Stimulated activated CD8-positive, alpha-beta memory T cell treated with anti-CD3 and anti-CD28 coated beads, Interleukin-4, amount 100 ng/mL, for 4 hours (primary cell): ENCODE results near the gene TSPAN9.

Experiments
- DNase-seq, 2 donors: peaks; one replicate each; pipeline ENCODE4 v3.0.0-alpha.2; 2020; ENCODE audit warnings: low read depth in 2 of 2, low spot score in 1 of 2

Gene TSPAN9

DNA sequence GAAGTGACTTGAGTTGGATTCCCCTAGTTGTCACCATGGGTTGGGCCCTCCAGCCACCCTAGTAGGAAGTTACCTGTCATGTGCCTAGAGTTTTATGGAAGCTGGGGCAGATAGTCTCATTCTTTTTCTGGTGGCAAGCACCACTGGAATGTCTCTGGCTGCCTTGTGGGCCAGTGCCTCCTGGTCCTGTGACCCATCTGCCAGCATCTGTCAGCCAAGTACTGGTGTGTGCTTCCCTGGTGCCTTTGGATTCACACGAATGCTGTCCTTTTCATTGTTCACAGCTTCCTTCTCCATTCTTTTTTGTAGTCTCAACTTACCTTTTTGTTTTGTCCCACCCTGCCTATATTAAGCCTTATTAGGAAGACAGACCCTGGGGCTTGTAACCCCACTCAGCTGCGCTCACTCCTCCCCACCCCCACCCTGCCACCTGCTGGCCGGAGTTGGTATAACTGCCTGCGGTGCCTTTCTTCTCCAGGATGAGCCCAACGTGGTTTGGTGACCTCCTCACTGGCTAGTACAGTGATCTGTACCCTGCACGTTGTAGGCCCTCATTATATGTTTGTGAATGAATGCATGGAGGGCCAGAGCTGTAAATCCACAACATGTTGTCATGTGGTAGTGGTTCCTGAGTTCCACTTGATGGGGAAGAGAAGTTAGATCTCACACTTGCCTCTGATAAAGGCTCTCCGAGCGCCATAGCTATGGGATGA, 125.7 kb downstream of the TSPAN9 start:
- peak in 1 of 2 donors; percentile 22 for DNase-seq

DNA sequence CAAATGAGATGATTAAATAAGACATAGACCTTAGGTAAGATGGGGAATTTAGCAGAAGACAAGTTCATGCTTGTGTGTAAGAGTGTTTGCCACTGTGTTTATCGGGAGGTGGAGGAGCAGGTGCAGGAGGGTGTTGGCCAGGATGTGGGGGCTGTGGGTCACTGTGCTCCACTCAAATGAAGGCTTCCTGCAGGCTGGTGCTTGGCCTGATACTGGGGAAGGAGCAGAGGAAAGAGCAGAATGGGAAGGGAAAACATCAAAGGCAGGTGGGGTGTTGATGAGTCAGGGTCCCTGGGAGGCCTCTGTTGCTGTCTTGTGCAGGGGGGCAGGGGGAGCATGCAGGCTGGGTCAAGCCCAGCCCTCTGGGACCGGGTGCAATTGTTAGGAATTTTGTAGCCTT, 126.5 kb downstream of the TSPAN9 start:
- no peak for DNase-seq

- no peak for DNase-seq
Observed at GRCh38 chr12:3204143-3204542, 127.0 kb downstream of the TSPAN9 start.

GRCh38 chr12:3204730-3205531, 127.8 kb downstream of the TSPAN9 start:
- no peak for DNase-seq

GRCh38 chr12:3205742-3206519, 128.8 kb downstream of the TSPAN9 start:
- no peak for DNase-seq

- DNase-seq: no peak
Observed at GRCh38 chr12:3206536-3207072, 129.4 kb downstream of the TSPAN9 start.

DNA sequence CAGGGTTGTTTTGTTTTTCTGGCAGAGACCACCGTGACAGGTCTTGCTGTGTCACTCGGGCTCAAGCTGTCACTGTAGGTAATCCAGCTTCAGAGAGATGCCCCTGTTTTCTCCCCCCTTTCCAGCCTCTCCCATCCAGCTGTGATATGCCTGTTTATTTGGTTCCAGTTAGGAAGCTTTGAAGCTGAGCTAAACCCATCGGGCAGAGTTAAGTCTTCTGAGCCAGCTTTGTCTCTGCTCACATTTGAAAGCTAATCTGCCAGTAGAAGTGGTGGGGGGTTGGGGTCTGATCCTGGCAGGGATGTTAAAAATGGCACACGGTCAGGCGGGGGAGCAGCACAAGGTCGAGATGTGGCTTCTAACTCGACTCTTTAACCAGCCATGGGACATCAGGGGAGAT, 130.0 kb downstream of the TSPAN9 start:
- no peak for DNase-seq

DNA sequence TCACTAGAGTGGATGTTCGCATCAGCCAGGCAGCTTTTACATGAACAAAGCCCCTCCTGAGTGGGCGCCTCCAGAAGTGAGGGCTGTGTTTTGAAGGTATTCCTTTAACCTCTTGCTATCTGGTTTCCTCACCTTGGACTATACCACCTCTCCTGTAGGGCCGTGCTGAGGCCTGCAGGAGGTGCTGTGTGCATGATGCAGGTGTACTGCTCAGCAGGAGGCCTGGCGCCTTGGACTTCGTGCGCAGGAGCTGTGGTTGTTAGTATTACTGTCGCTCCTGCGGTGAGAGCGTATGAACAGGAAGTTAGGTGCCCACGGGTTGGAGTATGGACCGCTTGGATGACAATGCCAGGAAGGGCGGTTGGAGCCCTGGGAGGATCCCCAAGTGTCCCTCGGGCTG, 130.7 kb downstream of the TSPAN9 start:
- DNase-seq: no peak

GRCh38 chr12:3213188-3213587, 136.0 kb downstream of the TSPAN9 start:
- DNase-seq: no peak

DNA sequence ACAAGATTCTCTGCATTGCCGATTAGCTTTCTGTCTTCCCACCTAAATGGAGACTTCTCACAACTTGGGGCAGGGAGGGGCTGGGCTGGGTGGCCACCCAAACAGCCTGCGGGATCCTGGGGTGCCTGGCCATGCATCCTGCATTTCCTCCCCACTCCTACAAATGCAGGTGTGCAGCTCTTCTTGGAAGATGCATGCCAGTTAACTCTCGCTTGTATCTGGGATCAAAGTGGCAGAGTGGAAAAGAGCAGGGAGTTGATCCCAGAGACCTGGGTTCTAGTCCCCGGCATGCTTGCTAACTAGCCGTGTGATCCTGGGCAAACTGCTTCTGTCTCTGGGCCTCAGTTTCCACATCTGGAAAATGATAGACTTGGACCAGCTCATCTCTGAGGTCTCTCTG, 136.6 kb downstream of the TSPAN9 start:
- no peak for DNase-seq

GRCh38 chr12:3214526-3215365, 137.6 kb downstream of the TSPAN9 start:
- no peak for DNase-seq

GRCh38 chr12:3215410-3215975, 138.3 kb downstream of the TSPAN9 start:
- DNase-seq: no peak

- DNase-seq: no peak
Observed at GRCh38 chr12:3216097-3216496, 138.9 kb downstream of the TSPAN9 start.

GRCh38 chr12:3216726-3217682, 139.8 kb downstream of the TSPAN9 start:
- no peak for DNase-seq

GRCh38 chr12:3217683-3218079, 140.5 kb downstream of the TSPAN9 start:
- no peak for DNase-seq

DNA sequence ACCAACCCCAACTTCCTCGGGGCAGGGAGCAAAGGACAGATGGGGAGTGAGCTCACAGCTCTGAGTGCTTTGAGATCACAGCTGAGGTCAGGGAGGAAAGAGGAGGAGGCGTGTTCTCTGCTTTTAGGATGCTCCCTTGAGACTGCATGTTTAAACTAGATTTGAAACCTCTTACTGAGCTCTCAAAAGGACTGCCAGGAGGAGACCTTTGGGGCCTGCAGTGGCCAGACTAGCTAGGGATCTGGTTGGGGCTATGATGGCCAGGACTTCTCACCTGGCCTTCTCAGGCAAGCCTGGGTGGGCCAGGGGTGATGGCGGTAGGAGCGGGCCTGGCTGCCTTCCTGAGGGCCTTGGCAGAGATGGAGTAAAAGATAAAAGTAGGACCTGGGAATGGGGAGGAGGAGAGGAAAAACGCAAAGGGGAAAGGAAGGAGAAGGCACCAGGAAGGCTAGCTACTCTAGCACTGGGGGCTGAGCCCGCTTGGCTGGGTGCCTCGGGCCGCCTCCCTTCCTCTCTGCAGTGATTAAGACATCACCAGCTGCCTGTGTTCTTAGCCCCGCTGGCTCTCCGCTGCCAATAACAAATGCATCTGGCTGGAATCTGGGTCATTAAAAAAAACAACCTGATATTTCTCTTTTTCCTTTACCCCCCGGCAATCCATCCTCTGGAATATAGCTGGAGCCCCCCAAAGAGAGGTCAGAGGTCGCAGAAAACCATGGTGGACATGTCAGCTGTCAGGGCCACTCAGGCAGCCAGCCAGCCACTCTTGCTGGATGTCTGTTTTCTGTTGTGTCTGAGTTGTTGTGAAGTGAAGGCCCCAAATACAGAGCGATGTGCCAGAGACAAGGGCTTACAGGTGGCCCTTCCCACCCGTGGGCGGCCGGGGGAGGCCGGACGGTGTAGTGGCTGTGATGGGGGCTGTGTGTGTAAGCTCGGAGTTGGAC, 141.3 kb downstream of the TSPAN9 start:
- DNase-seq: no peak

GRCh38 chr12:3219233-3219632, 142.1 kb downstream of the TSPAN9 start:
- DNase-seq: no peak
